GM19438 (cell line): ENCODE data around the gene SNX6.
"Not testable (repeated sequence)": the region's sequence is repeated elsewhere in the genome, so short reads cannot be mapped to it uniquely, and the experiment has no call there.

Source experiments
- ATAC-seq: cut with Tn5 transposase; IDR thresholded peaks from one replicate; pipeline ENCODE4 v1.9.1; 2021; ENCODE audit warnings: low read depth; ENCODE audit not compliant: unreplicated experiment

Gene SNX6

GRCh38 chr14:34629657-34630529, at the start of gene SNX6:
TSS of gene SNX6 (minus strand) at chr14:34630148. CDS start at chr14:34630116, 32 bp downstream.
- ATAC-seq, result peak; percentile 94

DNA sequence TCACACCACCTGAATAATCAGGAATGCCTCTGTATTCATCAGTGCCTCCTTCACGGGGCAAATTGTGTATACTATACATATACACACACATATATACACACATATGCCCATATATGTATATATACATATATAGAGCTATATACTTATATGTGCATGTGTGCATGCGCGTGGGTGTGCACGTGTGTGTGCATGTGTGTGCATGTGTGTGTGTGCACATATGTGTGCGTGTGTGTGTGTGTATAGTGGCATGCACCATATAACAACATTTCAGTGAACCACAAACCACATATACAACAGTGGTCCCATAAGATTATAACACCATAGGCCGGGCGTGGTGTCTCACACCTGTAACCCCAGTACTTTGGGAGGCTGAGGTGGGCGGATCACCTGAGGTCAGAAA, 48.8 kb upstream of the SNX6 start:
- no peak for ATAC-seq

GRCh38 chr14:34678306-34678705, 48.4 kb upstream of the SNX6 start:
- ATAC-seq, result no peak

DNA sequence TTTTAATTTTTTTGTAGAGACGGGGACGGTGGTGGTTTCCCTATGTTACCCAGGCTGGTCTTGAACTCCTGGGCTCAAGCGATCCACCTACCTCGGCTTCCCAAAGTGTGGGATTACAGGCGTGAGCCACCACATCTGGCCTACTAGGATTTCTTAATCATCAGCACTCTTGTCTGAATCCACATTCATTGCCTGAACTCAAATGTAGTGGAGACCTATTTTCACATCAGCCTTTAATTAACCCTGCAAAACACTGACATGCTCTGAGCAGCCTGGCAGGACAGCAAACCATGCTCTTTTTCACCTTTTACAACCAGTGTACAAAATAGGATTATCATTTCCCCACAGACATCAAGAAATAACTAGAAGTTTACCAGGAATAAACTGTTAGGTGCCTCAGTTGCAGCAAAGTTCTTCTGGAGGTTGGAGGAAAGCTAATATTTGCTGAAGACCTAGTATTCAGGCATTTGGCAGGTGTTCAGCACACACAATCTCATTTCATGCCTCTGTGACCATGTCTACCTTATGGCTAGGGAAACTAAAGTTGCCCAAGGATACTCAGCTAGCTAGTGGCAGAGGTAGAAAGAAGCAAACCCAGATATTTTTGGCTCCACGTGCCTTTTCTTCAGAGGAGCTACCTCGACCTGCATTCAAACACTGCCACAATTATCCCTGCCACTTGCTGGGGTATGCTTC, 46.7 kb upstream of the SNX6 start:
- no peak for ATAC-seq

DNA sequence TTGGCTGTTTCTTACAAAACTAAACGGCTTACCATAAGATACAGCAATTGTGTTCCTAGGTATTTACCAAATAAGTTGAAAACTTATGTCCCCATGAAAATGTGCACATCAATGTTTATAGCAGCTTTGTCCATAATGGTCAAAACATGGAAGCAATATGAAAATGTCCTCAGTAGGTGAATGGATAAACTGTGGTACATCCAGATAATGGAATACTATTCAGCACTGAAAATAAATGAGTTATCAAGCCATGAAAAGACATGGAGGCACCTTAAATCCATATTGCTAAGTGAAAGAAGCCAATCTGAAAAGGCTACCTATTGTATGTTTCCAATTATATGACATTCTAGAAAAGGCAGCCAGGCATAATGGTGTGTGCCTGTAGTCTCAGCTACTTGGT, 43.8 kb upstream of the SNX6 start:
- no peak for ATAC-seq

- ATAC-seq, result no peak
Measured at GRCh38 chr14:34671716-34672115, 41.8 kb upstream of the SNX6 start.

DNA sequence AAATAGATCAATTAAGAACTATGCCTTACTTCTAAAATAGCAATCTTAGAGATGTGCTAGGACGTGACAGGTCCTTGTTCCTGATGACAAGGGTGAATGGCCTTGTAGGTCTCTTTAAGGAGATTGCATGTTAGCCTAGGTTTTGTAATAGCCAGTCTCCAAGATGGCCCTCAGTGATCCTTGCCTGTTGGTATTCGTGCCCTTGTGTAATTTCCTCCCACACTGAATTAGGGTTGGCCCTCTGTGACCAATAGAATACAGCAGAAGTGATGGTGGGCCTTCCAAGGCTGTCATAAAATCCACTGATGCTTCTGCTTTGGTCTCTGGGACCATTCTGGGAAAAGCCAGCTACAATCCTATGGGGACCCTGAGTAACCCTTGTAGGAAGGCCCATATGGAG, 38.2 kb upstream of the SNX6 start:
- no peak for ATAC-seq

DNA sequence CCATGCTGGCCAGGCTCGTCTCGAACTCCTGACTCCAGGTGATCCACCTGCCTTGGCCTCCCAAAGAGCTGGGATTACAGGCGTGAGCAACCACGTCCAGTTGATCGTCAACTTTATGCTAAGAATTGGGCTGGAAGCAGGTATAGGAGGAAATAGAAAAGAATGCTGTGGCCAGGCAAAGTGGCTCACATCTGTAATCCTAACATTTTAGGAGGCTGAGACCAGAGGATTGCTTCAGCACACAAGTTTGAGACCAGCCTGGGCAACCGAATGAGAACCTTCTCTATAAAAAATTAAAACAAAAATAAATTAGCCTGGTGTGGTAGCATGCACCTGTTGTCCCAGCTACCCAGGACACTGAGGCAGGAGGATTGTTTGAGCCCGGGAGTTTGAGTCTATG, 37.1 kb upstream of the SNX6 start:
- no peak for ATAC-seq

DNA sequence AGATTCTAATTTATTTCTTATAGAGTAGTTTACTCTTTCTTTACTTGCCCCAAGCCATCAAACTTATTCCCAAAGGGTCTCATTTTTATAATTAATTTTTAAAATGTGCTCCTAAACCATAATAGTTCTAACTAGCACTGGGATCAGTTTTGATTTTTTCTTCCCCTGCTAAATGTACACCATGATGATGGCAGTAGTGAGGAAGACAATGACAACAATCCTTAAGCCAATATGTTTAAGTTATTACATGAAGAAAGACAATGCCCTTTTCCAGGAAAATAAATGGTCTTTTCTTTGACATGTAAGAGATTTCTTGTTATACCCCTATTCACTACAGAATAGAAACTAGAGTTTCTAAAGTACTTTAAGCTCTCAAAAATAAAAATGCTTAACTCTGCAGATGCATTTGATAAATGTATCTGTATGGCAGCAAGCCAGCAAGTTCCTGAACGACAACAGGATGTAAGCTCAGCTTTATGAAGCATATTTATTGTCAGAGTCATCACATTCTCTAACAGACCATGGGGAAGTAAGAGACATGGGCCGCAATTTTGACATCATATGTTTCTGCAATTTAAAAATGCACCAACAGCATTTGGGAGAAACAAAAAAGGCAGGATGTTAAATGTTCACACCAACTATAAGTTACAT, 36.0 kb upstream of the SNX6 start:
- ATAC-seq, result no peak

- no peak for ATAC-seq
Measured at GRCh38 chr14:34662561-34663088, 32.7 kb upstream of the SNX6 start.

DNA sequence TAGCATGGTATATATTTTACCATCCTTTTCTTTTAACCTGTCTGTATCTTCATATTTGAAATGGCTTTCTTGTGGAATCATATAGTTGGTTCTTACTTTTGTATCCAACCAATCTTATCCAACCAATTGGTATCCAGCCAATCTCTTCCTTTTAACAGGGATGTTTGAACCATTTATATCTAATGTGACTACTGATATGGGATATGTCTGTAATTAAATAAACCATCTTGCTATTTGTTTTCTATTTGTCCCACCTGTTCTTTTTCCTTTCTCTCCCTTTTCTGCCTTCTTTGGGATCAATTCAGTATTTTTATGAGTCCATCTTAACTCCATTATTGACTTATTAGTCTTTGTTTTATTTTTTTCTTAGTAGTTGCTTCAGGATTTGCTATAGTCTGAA, 30.8 kb upstream of the SNX6 start:
- ATAC-seq, result no peak

GRCh38 chr14:34655959-34656358, 26.0 kb upstream of the SNX6 start:
- ATAC-seq, result no peak

DNA sequence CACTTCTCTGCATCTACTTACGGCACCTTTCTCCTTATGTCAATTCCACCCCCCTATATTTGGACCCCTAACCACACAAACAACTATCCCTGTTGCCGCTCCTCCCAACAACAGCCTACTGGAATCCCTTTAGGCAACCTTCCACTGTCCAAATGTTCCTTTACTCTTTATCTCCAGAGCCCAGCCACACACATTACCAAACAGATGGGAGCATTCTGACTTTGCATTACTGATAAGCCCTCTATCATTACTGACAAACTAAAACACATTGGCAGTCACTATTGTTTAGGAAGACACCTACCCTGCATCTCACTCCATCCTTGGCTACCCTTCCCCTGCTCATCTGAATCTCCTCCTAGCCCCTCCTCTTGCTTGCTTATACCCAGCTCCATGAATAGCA, 23.1 kb upstream of the SNX6 start:
- ATAC-seq, result not testable (repeated sequence)

GRCh38 chr14:34652348-34652747, 22.4 kb upstream of the SNX6 start:
- not testable (repeated sequence) for ATAC-seq

GRCh38 chr14:34650786-34651584, 21.0 kb upstream of the SNX6 start:
- no peak for ATAC-seq

GRCh38 chr14:34650006-34650405, 20.1 kb upstream of the SNX6 start:
- ATAC-seq, result not testable (repeated sequence)

- ATAC-seq, result no peak
Measured at GRCh38 chr14:34649344-34649743, 19.4 kb upstream of the SNX6 start.

GRCh38 chr14:34646570-34647255, 16.8 kb upstream of the SNX6 start:
- ATAC-seq, result no peak

DNA sequence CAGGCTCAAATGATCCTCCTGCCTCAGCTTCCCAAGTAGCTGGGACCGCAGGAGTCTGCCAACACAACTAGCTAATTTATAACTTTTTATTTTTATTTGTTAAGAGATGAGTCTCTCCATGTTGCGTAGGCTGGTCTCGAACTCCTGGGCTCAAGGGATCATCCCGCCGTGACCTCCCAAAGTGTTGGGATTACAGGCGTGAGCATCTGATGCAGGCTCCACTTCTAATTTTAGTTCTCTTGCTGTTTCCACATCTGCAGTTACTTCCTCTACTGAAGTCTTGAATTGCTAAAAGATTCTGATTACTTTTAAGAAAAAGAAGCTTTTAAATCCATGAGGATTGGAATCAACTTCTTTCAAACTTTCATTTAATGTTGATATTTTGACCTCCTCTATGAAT, 13.4 kb upstream of the SNX6 start:
- no peak for ATAC-seq

- no peak for ATAC-seq
Measured at GRCh38 chr14:34642595-34642994, 12.6 kb upstream of the SNX6 start.
